ENCODE results near the gene LRFN4. TPM values are rescaled to one million over a fixed set of nuclear protein-coding genes. Genes with fewer than 3 reads are reported as not detected.
A peak's percentile ranks its signal among the peaks of the same experiment; 100 is the strongest.

The LRFN4 gene
- total RNA-seq, 2 donors from 2014 or later, result 8.6 to 13.2 TPM

DNA sequence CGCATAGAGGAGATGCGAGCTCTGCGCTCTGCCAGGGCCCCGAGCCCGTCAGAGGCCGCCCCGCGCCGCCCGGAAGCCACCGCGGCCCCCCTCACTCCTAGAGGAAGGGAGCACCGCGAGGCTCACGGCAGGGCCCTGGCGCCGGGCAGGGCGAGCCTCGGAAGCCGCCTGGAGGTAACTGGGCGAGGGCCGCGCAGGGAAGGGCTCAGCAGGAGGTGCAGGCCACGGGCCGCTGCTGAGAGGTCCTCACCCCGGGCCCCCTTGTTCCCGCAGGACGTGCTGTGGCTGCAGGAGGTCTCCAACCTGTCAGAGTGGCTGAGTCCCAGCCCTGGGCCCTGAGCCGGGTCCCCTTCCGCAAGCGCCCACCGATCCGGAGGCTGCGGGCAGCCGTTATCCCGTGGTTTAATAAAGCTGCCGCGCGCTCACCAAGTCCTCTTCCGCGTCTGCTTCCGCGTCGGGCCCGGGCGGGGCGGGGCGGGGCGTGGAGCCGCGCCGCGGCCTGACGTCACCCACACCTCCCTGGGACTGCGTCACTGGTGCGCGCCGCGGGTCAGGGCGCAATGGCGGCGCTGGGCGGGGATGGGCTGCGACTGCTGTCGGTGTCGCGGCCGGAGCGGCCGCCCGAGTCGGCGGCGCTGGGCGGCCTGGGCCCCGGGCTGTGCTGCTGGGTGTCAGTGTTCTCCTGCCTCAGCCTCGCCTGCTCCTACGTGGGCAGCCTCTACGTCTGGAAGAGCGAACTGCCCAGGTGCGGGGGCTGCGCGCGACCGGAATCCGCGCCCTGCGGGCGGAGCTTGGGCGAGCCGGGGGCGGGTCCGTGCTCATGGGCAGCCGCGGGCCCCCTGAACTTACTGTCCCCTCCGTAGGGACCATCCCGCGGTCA is 13.7 kb upstream of the LRFN4 start, which contains the start of gene RCE1:
Gene RCE1, plus strand, starts transcription at position 546 of the 880 bp plus-strand sequence. Its CDS starts 15 bp downstream, at position 561.
- peaks cover 27% of the 10 kb centered on the region for H3K36me3 ChIP-seq
- peaks cover 0 to 39% of the 10 kb centered on the region in 2 donors for H3K4me1 ChIP-seq
- peak within 1 kb of the TSS; percentile 91 to 98 for H3K4me3 ChIP-seq
- DNase-seq (ENCODE audit: low spot score), result peak; percentile 86
- peak within 1 kb of the TSS; percentile 95 to 97 for H3K27ac ChIP-seq
- no peaks in the 10 kb centered on the region for H3K27me3 ChIP-seq
- no peaks in the 10 kb centered on the region for H3K9me3 ChIP-seq
- TF ChIP-seq, protein P1, sequence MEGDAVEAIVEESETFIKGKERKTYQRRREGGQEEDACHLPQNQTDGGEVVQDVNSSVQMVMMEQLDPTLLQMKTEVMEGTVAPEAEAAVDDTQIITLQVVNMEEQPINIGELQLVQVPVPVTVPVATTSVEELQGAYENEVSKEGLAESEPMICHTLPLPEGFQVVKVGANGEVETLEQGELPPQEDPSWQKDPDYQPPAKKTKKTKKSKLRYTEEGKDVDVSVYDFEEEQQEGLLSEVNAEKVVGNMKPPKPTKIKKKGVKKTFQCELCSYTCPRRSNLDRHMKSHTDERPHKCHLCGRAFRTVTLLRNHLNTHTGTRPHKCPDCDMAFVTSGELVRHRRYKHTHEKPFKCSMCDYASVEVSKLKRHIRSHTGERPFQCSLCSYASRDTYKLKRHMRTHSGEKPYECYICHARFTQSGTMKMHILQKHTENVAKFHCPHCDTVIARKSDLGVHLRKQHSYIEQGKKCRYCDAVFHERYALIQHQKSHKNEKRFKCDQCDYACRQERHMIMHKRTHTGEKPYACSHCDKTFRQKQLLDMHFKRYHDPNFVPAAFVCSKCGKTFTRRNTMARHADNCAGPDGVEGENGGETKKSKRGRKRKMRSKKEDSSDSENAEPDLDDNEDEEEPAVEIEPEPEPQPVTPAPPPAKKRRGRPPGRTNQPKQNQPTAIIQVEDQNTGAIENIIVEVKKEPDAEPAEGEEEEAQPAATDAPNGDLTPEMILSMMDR (IDR thresholded peaks at IDR 0.05), result no peak

DNA sequence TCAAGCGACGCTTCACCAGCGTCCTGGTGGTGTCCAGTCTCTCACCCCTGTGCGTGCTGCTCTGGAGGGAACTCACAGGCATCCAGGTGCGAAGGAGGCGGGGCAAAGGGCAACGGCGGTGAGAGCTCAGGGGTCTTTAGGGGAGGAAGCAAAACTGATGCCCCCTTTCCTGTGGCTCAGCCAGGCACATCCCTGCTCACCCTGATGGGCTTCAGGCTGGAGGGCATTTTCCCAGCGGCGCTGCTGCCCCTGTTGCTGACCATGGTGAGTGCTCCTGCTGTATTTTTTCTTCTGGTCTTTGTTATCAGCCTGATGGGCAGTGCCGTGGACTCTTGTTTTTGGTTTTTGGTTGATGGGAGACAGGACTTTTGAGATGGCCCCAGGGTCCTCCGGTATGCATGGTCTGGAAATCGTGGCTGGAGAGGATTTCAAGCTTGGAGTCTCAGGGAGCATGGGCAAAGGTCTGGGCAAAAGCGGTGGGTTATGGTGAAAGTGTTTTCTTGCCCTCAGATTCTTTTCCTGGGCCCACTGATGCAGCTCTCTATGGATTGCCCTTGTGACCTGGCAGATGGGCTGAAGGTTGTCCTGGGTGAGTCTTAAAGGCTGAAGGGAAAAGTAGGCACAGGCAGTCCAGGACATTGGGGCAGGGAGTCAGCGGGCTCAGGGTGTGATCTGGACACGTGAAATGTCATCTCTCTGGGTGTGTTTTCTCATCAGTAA is 12.9 kb upstream of the LRFN4 start:
- peaks cover 0 to 39% of the 10 kb centered on the region in 2 donors for H3K4me1 ChIP-seq
- H3K9me3 ChIP-seq, result no peaks in the 10 kb centered on the region
- H3K27me3 ChIP-seq, result no peaks in the 10 kb centered on the region
- TF ChIP-seq, protein P1 (IDR thresholded peaks at IDR 0.05), result no peak
- peaks cover 27% of the 10 kb centered on the region for H3K36me3 ChIP-seq
- H3K4me3 ChIP-seq, result peak overlapping the region; percentile 91 to 98
- DNase-seq (ENCODE audit: low spot score), result no peak
- peak overlapping the region; percentile 95 to 97 for H3K27ac ChIP-seq

DNA sequence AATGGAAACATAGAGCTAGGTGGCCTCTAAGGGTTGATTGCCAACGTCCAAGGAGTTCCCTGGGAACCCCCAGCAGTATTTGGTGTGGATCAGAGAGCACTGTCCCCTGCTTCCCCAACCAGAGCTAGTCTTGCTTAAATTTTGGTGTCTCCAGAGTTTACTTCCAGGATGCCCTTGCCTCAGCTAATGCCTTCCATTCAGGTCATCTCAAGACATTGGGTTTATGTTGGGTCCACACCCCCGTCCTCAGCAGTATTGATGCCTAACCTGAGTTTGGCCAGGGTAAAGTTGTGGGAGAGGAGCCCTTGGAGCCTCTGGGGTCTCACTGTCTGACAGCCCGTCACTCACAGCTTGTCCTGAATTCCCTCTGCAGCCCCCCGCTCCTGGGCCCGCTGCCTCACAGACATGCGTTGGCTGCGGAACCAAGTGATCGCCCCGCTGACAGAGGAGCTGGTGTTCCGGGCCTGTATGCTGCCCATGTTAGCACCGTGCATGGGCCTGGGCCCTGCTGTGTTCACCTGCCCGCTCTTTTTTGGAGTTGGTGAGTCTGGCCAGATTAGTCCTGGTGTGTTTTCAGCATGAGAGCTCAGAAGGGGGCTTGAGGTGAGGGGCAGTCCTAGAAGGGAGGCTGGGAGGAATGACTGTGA is 12.2 kb upstream of the LRFN4 start:
- peaks cover 27% of the 10 kb centered on the region for H3K36me3 ChIP-seq

DNA sequence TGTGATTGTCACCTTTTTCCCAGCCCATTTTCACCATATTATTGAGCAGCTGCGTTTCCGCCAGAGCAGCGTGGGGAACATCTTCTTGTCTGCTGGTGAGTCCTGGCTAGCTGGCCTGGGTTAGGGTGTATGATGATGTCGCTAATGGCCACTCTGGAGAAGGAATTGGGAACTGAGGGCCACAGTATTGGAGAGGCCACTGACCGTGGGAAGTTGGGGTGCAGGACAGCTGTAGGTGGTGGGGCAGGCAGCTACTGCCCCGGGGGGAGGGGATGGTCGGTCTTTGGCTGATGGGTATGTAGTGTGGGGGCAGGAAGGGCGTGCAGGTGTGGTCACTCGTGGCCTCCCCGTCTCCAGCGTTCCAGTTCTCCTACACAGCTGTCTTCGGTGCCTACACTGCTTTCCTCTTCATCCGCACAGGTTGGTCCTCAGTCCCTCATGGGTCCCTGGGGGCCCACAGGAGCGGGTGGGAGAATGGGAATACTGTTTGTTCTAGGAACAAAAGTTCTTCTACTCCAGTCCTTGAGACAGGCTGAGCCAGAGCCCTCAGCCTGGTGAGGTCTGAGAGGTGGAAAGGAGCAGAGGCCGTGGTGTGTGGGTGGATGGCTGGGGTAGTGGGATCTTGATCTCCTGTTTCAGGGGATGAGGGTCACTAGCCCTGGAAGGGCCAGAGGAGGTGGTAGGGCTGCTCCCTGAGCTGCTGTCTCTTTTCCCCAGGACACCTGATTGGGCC is 11.6 kb upstream of the LRFN4 start:
- Histone ChIP-seq H3K4me3 (no peak overlapping the region), H3K9me3 (no peaks in the 10 kb centered on the region), H3K4me1 (peaks cover 0 to 33% of the 10 kb centered on the region in 2 donors), H3K27ac (no peak overlapping the region), H3K36me3 (peaks cover 27% of the 10 kb centered on the region), H3K27me3 (no peaks in the 10 kb centered on the region)
- TF ChIP-seq, protein P1 (IDR thresholded peaks at IDR 0.05), result no peak
- no peak for DNase-seq (ENCODE audit: low spot score)

More for the DNA sequence above, 12.2 kb upstream of the LRFN4 start:
- no peak for DNase-seq (ENCODE audit: low spot score)
- Histone ChIP-seq H3K9me3 (no peaks in the 10 kb centered on the region), H3K27me3 (no peaks in the 10 kb centered on the region), H3K4me1 (peaks cover 0 to 38% of the 10 kb centered on the region in 2 donors), H3K4me3 (no peak overlapping the region), H3K27ac (no peak overlapping the region)
- TF ChIP-seq, protein P1 (IDR thresholded peaks at IDR 0.05), result no peak

DNA sequence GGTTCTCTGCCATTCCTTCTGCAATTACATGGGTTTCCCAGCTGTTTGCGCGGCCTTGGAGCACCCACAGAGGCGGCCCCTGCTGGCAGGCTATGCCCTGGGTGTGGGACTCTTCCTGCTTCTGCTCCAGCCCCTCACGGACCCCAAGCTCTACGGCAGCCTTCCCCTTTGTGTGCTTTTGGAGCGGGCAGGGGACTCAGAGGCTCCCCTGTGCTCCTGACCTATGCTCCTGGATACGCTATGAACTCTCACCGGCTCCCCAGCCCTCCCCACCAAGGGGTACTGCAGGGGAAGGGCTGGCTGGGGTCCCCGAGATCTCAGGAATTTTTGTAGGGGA is 11.0 kb upstream of the LRFN4 start:
- Histone ChIP-seq H3K27me3 (no peaks in the 10 kb centered on the region), H3K4me1 (peaks cover 0 to 29% of the 10 kb centered on the region in 2 donors), H3K9me3 (no peaks in the 10 kb centered on the region), H3K27ac (no peak overlapping the region), H3K36me3 (peaks cover 27% of the 10 kb centered on the region), H3K4me3 (no peak overlapping the region)
- TF ChIP-seq, protein P1 (IDR thresholded peaks at IDR 0.05), result no peak
- no peak for DNase-seq (ENCODE audit: low spot score)
